HepG2 (cell line): Measurements from ENCODE around the gene CDKN1A. TPM values are rescaled to one million over a fixed set of nuclear protein-coding genes. Genes with fewer than 3 reads are reported as not detected.

Source experiments
- HNRNPLL ChIP-seq: fragments of 200-400 bp; formaldehyde crosslinking; IDR thresholded peaks from 2 replicates; pipeline ENCODE4 v1.6.1; 2017; ENCODE audit warnings: mild to moderate bottlenecking, low read depth, low read length; ENCODE audit not compliant: poor library complexity, severe bottlenecking
- MYNN ChIP-seq: sonication (generic); formaldehyde crosslinking; IDR thresholded peaks from 2 replicates; pipeline ENCODE4 v1.4.0; 2020; ENCODE audit warnings: mild to moderate bottlenecking, low read depth, missing genetic modification reagents
- PCBP2 ChIP-seq: fragments of 200-400 bp; formaldehyde crosslinking; optimal IDR thresholded peaks from 2 replicates; pipeline ENCODE3; 2018; ENCODE audit warnings: low read length, low read depth; ENCODE audit not compliant: poor library complexity, severe bottlenecking
- RBM22 ChIP-seq: fragments of 200-400 bp; formaldehyde crosslinking; optimal IDR thresholded peaks from 2 replicates; pipeline ENCODE3; 2017; ENCODE audit warnings: mild to moderate bottlenecking, low read length, moderate library complexity
- REXO4 ChIP-seq: sonication (generic); formaldehyde crosslinking; IDR thresholded peaks from 2 replicates; pipeline ENCODE4 v1.8.0; 2022; ENCODE audit warnings: missing genetic modification reagents, mild to moderate bottlenecking, borderline replicate concordance
- RXRA ChIP-seq: sonication (generic); formaldehyde crosslinking; IDR thresholded peaks from 2 replicates; pipeline ENCODE4 v1.5.1; 2020; ENCODE audit warnings: missing genetic modification reagents
- SNAPC5 ChIP-seq: sonication (generic); formaldehyde crosslinking; IDR thresholded peaks from 2 replicates; pipeline ENCODE4 v1.8.1; 2023; ENCODE audit warnings: mild to moderate bottlenecking, missing genetic modification reagents, borderline replicate concordance
- SP2 ChIP-seq: sonication (generic); formaldehyde crosslinking; IDR thresholded peaks from 2 replicates; pipeline ENCODE4 v1.5.1; 2020; ENCODE audit warnings: mild to moderate bottlenecking, missing genetic modification reagents
- TARDBP ChIP-seq: sonication (generic); formaldehyde crosslinking; IDR thresholded peaks from 2 replicates; pipeline ENCODE4 v1.8.0; 2022; ENCODE audit warnings: mild to moderate bottlenecking, missing genetic modification reagents
- ZNF619 ChIP-seq: sonication (generic); formaldehyde crosslinking; IDR thresholded peaks from 2 replicates; pipeline ENCODE4 v1.4.0; 2020; ENCODE audit warnings: mild to moderate bottlenecking, missing genetic modification reagents
- ZNF670 ChIP-seq: sonication (generic); formaldehyde crosslinking; IDR thresholded peaks from 2 replicates; pipeline ENCODE4 v1.8.0; 2022; ENCODE audit warnings: mild to moderate bottlenecking, missing genetic modification reagents, borderline replicate concordance
- polyA plus RNA-seq, 8 experiments: library from polyadenylated mRNA; depleted of rRNA in 3 of 8; stranded (reverse) in 7 of 8; unstranded in 1 of 8; fragments of >200 nt; fragmentation: Illumina TruSeq in 4 of 8; extraction: Trizol in 4 of 8; gene quantifications; 2 replicates each; pipeline versions ENCODE4 v1.2.1 to v1.2.3, GENCODE V29; 2011 to 2016; ENCODE audit warnings: low read depth in 4 of 8, missing spikeins in 1 of 8, mixed read lengths in 1 of 8; ENCODE audit not compliant: insufficient read depth in 1 of 8
- total RNA-seq, 5 experiments: library from RNA; depleted of rRNA; stranded (reverse); fragments of >200 nt; fragmentation: Illumina TruSeq; extraction: Trizol; gene quantifications; 2 replicates each; pipeline ENCODE4 v1.2.3, GENCODE V29; 2016; ENCODE audit warnings: low read depth in 1 of 5
- TF ChIP-seq, protein P1 (sequence below): sonication (generic); formaldehyde crosslinking; IDR thresholded peaks from 2 replicates; pipeline ENCODE4 v1.4.0; 2020; ENCODE audit warnings: mild to moderate bottlenecking, missing genetic modification reagents
- TF ChIP-seq, protein P2 (sequence below): sonication (generic); formaldehyde crosslinking; IDR thresholded peaks from 2 replicates; pipeline ENCODE4 v1.4.0; 2020; ENCODE audit warnings: missing genetic modification reagents
- TF ChIP-seq, protein P3 (sequence below): sonication (generic); formaldehyde crosslinking; conservative IDR thresholded peaks from 2 replicates; pipeline ENCODE4 v1.8.0; 2022; ENCODE audit warnings: missing genetic modification reagents
- TF ChIP-seq, protein P4 (sequence below): sonication (generic); formaldehyde crosslinking; IDR thresholded peaks from 2 replicates; pipeline ENCODE4 v1.8.1; 2023; ENCODE audit warnings: mild to moderate bottlenecking, missing genetic modification reagents

The CDKN1A gene
- total and polyA plus RNA-seq, 2 of the 13 experiments (the other 11 are each of a cell fraction or from before 2014, with no cell fraction given): 60.7 to 92.1 TPM

DNA sequence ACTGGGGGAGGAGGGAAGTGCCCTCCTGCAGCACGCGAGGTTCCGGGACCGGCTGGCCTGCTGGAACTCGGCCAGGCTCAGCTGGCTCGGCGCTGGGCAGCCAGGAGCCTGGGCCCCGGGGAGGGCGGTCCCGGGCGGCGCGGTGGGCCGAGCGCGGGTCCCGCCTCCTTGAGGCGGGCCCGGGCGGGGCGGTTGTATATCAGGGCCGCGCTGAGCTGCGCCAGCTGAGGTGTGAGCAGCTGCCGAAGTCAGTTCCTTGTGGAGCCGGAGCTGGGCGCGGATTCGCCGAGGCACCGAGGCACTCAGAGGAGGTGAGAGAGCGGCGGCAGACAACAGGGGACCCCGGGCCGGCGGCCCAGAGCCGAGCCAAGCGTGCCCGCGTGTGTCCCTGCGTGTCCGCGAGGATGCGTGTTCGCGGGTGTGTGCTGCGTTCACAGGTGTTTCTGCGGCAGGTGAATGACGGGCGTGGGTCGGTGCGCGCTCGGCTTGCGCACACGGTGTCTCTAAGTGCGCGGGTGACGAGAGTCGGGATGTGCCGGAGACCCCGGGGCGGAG, at the start of gene CDKN1A (continued):
- peak; percentile 82 for TF ChIP-seq HNRNPLL
- peak; percentile 62 for TF ChIP-seq RXRA (CRISPR knock-in tag)
- TF ChIP-seq ZNF619: peak; percentile 63; the same call in 1 of the 2 replicates
- TF ChIP-seq SNAPC5 (CRISPR knock-in tag): no peak
- peak; percentile 37; the same call in 1 of the 2 replicates for TF ChIP-seq TARDBP (CRISPR knock-in tag)
- TF ChIP-seq, protein P1, sequence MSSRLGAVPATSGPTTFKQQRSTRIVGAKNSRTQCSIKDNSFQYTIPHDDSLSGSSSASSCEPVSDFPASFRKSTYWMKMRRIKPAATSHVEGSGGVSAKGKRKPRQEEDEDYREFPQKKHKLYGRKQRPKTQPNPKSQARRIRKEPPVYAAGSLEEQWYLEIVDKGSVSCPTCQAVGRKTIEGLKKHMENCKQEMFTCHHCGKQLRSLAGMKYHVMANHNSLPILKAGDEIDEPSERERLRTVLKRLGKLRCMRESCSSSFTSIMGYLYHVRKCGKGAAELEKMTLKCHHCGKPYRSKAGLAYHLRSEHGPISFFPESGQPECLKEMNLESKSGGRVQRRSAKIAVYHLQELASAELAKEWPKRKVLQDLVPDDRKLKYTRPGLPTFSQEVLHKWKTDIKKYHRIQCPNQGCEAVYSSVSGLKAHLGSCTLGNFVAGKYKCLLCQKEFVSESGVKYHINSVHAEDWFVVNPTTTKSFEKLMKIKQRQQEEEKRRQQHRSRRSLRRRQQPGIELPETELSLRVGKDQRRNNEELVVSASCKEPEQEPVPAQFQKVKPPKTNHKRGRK (CRISPR knock-in tag): no peak; the same call in 1 of the 2 replicates
- TF ChIP-seq, protein P2, sequence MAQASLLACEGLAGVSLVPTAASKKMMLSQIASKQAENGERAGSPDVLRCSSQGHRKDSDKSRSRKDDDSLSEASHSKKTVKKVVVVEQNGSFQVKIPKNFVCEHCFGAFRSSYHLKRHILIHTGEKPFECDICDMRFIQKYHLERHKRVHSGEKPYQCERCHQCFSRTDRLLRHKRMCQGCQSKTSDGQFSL (CRISPR knock-in tag): peak; percentile 34; the same call in 1 of the 2 replicates
- TF ChIP-seq, protein P3, sequence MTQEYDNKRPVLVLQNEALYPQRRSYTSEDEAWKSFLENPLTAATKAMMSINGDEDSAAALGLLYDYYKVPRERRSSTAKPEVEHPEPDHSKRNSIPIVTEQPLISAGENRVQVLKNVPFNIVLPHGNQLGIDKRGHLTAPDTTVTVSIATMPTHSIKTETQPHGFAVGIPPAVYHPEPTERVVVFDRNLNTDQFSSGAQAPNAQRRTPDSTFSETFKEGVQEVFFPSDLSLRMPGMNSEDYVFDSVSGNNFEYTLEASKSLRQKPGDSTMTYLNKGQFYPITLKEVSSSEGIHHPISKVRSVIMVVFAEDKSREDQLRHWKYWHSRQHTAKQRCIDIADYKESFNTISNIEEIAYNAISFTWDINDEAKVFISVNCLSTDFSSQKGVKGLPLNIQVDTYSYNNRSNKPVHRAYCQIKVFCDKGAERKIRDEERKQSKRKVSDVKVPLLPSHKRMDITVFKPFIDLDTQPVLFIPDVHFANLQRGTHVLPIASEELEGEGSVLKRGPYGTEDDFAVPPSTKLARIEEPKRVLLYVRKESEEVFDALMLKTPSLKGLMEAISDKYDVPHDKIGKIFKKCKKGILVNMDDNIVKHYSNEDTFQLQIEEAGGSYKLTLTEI (CRISPR knock-in tag): no peak
- TF ChIP-seq ZNF670: peak; percentile 37; the same call in 1 of the 2 replicates
- no peak for TF ChIP-seq PCBP2
- TF ChIP-seq RBM22: peak; percentile 24
- TF ChIP-seq MYNN (CRISPR knock-in tag): peak; percentile 21; the same call in 1 of the 2 replicates
- TF ChIP-seq SP2 (CRISPR knock-in tag): peak; percentile 54; the same call in 1 of the 2 replicates
- TF ChIP-seq, protein P4, sequence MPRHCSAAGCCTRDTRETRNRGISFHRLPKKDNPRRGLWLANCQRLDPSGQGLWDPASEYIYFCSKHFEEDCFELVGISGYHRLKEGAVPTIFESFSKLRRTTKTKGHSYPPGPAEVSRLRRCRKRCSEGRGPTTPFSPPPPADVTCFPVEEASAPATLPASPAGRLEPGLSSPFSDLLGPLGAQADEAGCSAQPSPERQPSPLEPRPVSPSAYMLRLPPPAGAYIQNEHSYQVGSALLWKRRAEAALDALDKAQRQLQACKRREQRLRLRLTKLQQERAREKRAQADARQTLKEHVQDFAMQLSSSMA (CRISPR knock-in tag): 0 out of 2 replicates have a peak, but pooled peaks have one; percentile 1
- no peak for TF ChIP-seq REXO4 (CRISPR knock-in tag)
